Thyroid gland (tissue), 4 donors: ENCODE results near the gene PLEKHA5. TPM values are rescaled to one million over a fixed set of nuclear protein-coding genes. Genes with fewer than 3 reads are reported as not detected.
A peak's percentile ranks its signal among the peaks of the same experiment; 100 is the strongest.

Experiments used
- DNase-seq, 2 donors: peaks; one replicate each; pipeline ENCODE4 v3.0.0-alpha.2; 2019
- H3K27ac ChIP-seq, 3 donors: fragments of 200-600 bp; sonication (generic); 1 replicate in 2 of 3; 2 replicates in 1 of 3; pipeline ENCODE4 v1.5.1; 2016 to 2019; ENCODE audit warnings: mild to moderate bottlenecking in 1 of 3, moderate library complexity in 1 of 3
- H3K27me3 ChIP-seq: fragments of 200-600 bp; sonication (generic); one replicate; pipeline ENCODE4 v1.5.1; 2019
- H3K36me3 ChIP-seq, 2 donors: fragments of 200-600 bp; sonication (generic); one replicate each; pipeline ENCODE4 v1.5.1; 2016 to 2019
- H3K4me1 ChIP-seq, 2 donors: fragments of 200-600 bp; sonication (generic); one replicate each; pipeline ENCODE4 v1.5.1; 2017 to 2019
- H3K4me3 ChIP-seq, 3 donors: fragments of 200-600 bp; sonication (generic); replicated peaks in 1 of 3; 1 replicate in 2 of 3; 2 replicates in 1 of 3; pipeline ENCODE4 v1.5.1; 2016; ENCODE audit warnings: mild to moderate bottlenecking in 1 of 3
- H3K9me3 ChIP-seq: fragments of 200-600 bp; sonication (generic); one replicate; pipeline ENCODE4 v1.5.1; 2017
- POLR2A ChIP-seq, 2 donors: fragments of 450-650 bp; IDR thresholded peaks; one replicate each; pipeline ENCODE4 v1.6.1; 2017; ENCODE audit warnings: antibody characterized with exemption in 2 of 2, mild to moderate bottlenecking in 2 of 2, moderate library complexity in 1 of 2
- WGBS, 2 donors: methylation state at CpG; one replicate each; pipeline ENCODE4 v1.1.5; 2017; 5-methylcytosine and 5-hydroxymethylcytosine counted together
- intact Hi-C: fragments of 100-400 bp; cut with DNase I; formaldehyde crosslinking; loops from one replicate; pipeline ENCODE4 v1.15.1; 2023
- total RNA-seq, 4 donors: library from RNA; depleted of rRNA; stranded (reverse); fragments of >200 nt; gene quantifications; one replicate each; pipeline ENCODE4 v1.2.3, GENCODE V29; 2016
- TF ChIP-seq, protein P1 (sequence below), 6 experiments: fragments of 200-600 bp in 3 of 6; fragments of 450-650 bp in 3 of 6; sonication (generic) in 3 of 6; IDR thresholded peaks; one replicate each; pipeline ENCODE4 v1.5.1; 2016 to 2019; ENCODE audit warnings: antibody characterized with exemption in 6 of 6, mild to moderate bottlenecking in 2 of 6, inconsistent platforms in 1 of 6, moderate library complexity in 1 of 6

Gene PLEKHA5
- total RNA-seq, 4 donors from 2014 or later = 35.4 to 48.6 (median 40.8) TPM

DNA sequence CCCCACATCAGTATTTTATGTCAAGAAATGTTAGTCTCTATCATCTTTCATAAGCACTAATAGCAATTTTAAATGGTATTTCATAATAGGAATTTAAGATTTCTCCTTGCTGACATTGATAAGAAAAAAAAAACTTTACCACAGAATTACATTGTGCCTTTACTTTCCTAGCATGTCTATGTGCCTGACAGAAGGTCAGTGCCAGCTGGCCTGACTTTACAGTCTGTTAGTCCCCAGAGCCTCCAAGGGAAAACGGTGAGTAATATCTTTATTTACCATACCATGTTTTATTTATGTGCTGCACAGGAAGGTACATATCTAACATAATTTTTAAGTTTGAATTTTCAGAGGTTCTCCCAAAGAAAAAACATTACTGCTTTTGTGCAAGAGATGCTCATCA is 157.8 kb downstream of the PLEKHA5 start:
- Histone ChIP-seq H3K4me1 (no peaks in the 10 kb centered on the region), H3K36me3 (no peaks in the 10 kb centered on the region), H3K4me3 (no peak overlapping the region), H3K9me3 (no peaks in the 10 kb centered on the region), H3K27ac (no peak overlapping the region), H3K27me3 (no peaks in the 10 kb centered on the region)
- no peak for DNase-seq
- TF ChIP-seq POLR2A (IDR thresholded peaks at IDR 0.05) = no peak
- TF ChIP-seq, protein P1, sequence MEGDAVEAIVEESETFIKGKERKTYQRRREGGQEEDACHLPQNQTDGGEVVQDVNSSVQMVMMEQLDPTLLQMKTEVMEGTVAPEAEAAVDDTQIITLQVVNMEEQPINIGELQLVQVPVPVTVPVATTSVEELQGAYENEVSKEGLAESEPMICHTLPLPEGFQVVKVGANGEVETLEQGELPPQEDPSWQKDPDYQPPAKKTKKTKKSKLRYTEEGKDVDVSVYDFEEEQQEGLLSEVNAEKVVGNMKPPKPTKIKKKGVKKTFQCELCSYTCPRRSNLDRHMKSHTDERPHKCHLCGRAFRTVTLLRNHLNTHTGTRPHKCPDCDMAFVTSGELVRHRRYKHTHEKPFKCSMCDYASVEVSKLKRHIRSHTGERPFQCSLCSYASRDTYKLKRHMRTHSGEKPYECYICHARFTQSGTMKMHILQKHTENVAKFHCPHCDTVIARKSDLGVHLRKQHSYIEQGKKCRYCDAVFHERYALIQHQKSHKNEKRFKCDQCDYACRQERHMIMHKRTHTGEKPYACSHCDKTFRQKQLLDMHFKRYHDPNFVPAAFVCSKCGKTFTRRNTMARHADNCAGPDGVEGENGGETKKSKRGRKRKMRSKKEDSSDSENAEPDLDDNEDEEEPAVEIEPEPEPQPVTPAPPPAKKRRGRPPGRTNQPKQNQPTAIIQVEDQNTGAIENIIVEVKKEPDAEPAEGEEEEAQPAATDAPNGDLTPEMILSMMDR (IDR thresholded peaks at IDR 0.05) = no peak
- WGBS, 2 donors = 76 to 82% methylated on average over 1 of the region's 1 CpG
- intact Hi-C loops = no loop called here

DNA sequence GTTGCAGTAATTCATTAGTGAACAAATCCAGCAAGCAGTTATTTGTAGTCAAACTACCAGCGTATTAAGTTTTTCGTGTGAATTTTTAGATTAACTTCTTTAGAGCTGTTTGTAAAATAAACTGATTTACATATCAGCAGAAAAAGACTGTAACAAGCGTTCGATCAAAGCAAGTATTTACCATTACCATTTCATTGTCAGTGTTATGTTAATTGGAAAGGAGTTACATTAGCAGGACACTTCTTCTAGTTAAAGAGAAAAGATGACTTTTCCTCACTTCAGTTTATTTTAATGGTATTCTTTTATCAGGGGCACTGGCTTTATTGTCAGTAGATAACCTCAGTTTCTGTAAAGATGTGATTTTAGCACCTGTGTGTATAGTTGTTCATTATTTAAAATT is 158.6 kb downstream of the PLEKHA5 start:
- H3K36me3 ChIP-seq = no peaks in the 10 kb centered on the region
- no peak overlapping the region for H3K4me3 ChIP-seq
- 92 to 95% methylated on average over 4 of the region's 4 CpGs for WGBS, 2 donors
- no peak for DNase-seq
- no peaks in the 10 kb centered on the region for H3K27me3 ChIP-seq
- no peaks in the 10 kb centered on the region for H3K9me3 ChIP-seq
- no peak overlapping the region for H3K27ac ChIP-seq
- no peaks in the 10 kb centered on the region for H3K4me1 ChIP-seq
- intact Hi-C loops = no loop called here
- TF ChIP-seq POLR2A (IDR thresholded peaks at IDR 0.05) = no peak
- TF ChIP-seq, protein P1 (IDR thresholded peaks at IDR 0.05) = no peak

DNA sequence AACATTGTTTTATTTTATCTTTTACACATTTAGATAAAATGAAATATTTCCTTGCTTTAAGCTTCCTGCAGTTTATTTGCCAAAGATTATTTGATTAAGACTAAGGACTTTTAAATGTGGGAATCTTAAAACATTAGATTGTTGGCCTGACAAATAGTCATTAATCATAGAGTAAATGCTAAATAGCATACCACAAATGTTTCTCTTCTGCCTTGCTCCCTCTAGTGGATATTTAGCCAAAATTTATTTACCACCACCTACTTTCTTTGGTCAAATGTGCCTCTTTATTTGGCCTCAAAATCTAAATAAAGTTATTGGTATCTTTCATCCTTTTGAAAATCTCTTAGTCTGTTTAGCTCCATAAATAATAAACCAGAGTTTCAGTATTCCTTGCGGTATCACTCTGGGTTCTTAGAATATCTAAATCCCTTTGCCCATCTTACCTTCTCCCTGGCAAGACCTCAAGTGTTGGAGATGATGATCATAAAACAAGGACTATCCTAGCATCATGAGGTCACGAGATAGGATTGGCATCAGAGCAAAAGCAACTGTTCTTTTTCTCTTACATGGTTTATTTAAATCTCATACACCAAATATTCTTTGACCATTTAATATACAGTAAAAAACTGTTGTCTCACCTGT is 159.2 kb downstream of the PLEKHA5 start:
- WGBS, 2 donors = 82 to 83% methylated on average over 2 of the region's 2 CpGs
- no peaks in the 10 kb centered on the region for H3K36me3 ChIP-seq
- H3K27ac ChIP-seq = no peak overlapping the region
- H3K27me3 ChIP-seq = no peaks in the 10 kb centered on the region
- intact Hi-C loops = no loop called here
- no peak overlapping the region for H3K4me3 ChIP-seq
- no peaks in the 10 kb centered on the region for H3K4me1 ChIP-seq
- H3K9me3 ChIP-seq = no peaks in the 10 kb centered on the region
- no peak for DNase-seq
- TF ChIP-seq, protein P1 (IDR thresholded peaks at IDR 0.05) = peak in 5 of 6 experiments; percentile 24 to 59 (median 55)
- no peak for TF ChIP-seq POLR2A (IDR thresholded peaks at IDR 0.05)

DNA sequence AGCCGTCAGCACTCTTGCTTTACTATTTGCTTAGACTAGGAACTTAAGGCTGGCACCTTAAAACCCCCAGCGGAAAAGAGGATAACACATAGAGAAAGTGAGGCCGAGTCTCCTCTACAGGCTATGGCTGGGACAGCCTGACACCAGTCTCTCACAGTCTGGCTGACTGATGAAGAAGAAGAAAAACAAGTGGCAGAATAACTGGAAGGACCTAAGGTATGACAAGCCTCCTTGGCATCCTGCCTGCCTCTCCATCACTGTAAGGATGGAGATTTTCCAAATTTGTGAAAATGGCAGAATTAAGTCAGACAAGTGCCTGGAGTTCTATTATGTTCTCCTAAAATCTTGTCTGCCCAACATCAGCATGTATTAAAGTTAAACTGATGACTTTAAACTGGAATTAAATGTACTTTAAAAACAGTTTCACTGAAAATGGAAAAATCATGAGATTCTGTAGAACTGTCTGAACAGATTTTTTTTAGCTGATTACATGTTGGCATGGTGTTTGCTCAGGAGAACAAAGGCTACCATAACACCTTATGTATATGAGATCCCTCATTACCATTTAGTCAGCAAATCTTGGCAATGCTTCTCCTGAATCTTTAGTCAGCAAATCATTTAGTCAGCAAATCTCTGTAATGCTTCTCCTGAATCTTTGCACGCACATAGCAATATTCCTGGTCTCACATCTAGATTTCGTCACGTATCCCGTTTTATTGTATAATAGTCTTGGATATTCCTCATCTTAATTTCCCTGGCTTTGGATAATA is 169.5 kb downstream of the PLEKHA5 start:
- H3K36me3 ChIP-seq = no peaks in the 10 kb centered on the region
- no peaks in the 10 kb centered on the region for H3K9me3 ChIP-seq
- H3K27ac ChIP-seq = no peak overlapping the region
- no peak overlapping the region for H3K4me3 ChIP-seq
- intact Hi-C loops = no loop called here
- peak in 1 of 2 donors; percentile 17 for DNase-seq
- H3K27me3 ChIP-seq = no peaks in the 10 kb centered on the region
- no peaks in the 10 kb centered on the region for H3K4me1 ChIP-seq
- 91 to 95% methylated on average over 7 of the region's 7 CpGs for WGBS, 2 donors
- TF ChIP-seq, protein P1 (IDR thresholded peaks at IDR 0.05) = no peak
- no peak for TF ChIP-seq POLR2A (IDR thresholded peaks at IDR 0.05)

DNA sequence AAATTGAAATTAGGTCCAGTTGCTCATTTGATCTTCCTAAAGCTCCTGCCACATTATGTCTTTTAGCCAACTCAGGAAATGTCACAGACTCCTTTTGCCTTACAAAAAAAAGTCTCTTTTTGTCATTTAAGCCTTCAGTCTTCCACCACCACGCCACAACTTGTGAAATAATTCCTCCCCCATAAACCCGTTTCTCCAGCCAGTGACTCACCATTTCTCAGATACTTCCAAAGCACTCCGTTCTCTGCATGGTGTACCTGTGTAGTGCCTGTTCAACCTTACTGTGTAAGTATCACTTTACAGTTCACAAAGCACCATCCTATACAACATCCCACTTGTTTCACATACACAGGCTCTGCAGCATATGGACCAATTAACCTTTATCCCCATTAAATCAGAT is 170.2 kb downstream of the PLEKHA5 start:
- H3K4me1 ChIP-seq = no peaks in the 10 kb centered on the region
- no peak overlapping the region for H3K4me3 ChIP-seq
- H3K27ac ChIP-seq = no peak overlapping the region
- intact Hi-C loops = no loop called here
- 57 to 74% methylated on average over 3 of the region's 3 CpGs for WGBS, 2 donors
- peak; percentile 15 to 28 for DNase-seq
- H3K27me3 ChIP-seq = no peaks in the 10 kb centered on the region
- no peaks in the 10 kb centered on the region for H3K9me3 ChIP-seq
- TF ChIP-seq POLR2A (IDR thresholded peaks at IDR 0.05) = no peak
- TF ChIP-seq, protein P1 (IDR thresholded peaks at IDR 0.05) = no peak
- H3K36me3 ChIP-seq = no peaks in the 10 kb centered on the region
